DND-41 (cell line): ENCODE measurements around the gene ERBB4.

Source experiments
- ATAC-seq: fragments of 200-7000 bp; cut with Tn5 transposase; 3 replicates; pipeline ENCODE4 v1.9.1; 2021; ENCODE audit warnings: low read depth; ENCODE audit not compliant: insufficient read depth
- DNase-seq: peaks from one replicate; pipeline ENCODE4 v3.0.0-alpha.2; 2020
- H2AFZ ChIP-seq: 2 replicates; pipeline ENCODE4 v1.6.0; 2012; ENCODE audit warnings: low read depth, low read length
- H3K27ac ChIP-seq: 2 replicates; pipeline ENCODE4 v1.5.1; 2012; ENCODE audit warnings: low read length, inconsistent platforms
- H3K27me3 ChIP-seq: fragments of 200-600 bp; sonication (generic); 2 replicates; pipeline ENCODE4 v1.6.0; 2012; ENCODE audit warnings: low read length, mild to moderate bottlenecking, inconsistent platforms; ENCODE audit not compliant: insufficient read depth, poor library complexity
- H3K36me3 ChIP-seq: 2 replicates; pipeline ENCODE4 v1.5.1; 2012; ENCODE audit warnings: low read length, inconsistent platforms; ENCODE audit not compliant: insufficient read depth
- H3K4me1 ChIP-seq: 2 replicates; pipeline ENCODE4 v1.5.1; 2012; ENCODE audit warnings: mild to moderate bottlenecking, low read length; ENCODE audit not compliant: insufficient read depth
- H3K4me2 ChIP-seq: 2 replicates; pipeline ENCODE4 v1.6.0; 2012; ENCODE audit warnings: mild to moderate bottlenecking, moderate library complexity, low read length, inconsistent platforms; ENCODE audit not compliant: insufficient read depth
- H3K4me3 ChIP-seq, 2 experiments: fragments of 200-600 bp in 1 of 2; shearing (Covaris generic) in 1 of 2; 2 replicates each; pipeline ENCODE4 v1.5.1; 2012 to 2016; ENCODE audit warnings: inconsistent platforms in 2 of 2, low read length in 2 of 2, mild to moderate bottlenecking in 2 of 2, low read depth in 1 of 2, moderate library complexity in 1 of 2
- H3K79me2 ChIP-seq: 2 replicates; pipeline ENCODE4 v1.6.0; 2012; ENCODE audit warnings: low read length, inconsistent platforms; ENCODE audit not compliant: insufficient read depth
- H3K9ac ChIP-seq: 2 replicates; pipeline ENCODE4 v1.6.0; 2012; ENCODE audit warnings: low read depth, mild to moderate bottlenecking, inconsistent platforms, low read length, moderate library complexity
- H3K9me3 ChIP-seq: 2 replicates; pipeline ENCODE4 v1.5.1; 2012; ENCODE audit warnings: low read length, moderate library complexity, mild to moderate bottlenecking, inconsistent platforms; ENCODE audit not compliant: insufficient read depth, severe bottlenecking
- H4K20me1 ChIP-seq: 2 replicates; pipeline ENCODE4 v1.6.0; 2012; ENCODE audit warnings: low read length; ENCODE audit not compliant: insufficient read depth
- EZH2 ChIP-seq: IDR thresholded peaks from 3 replicates; pipeline ENCODE4 v1.6.1; 2012; ENCODE audit warnings: borderline replicate concordance, low read depth, mild to moderate bottlenecking, moderate library complexity, low read length, inconsistent platforms; ENCODE audit not compliant: severe bottlenecking
- TF ChIP-seq, protein P1 (sequence below): IDR thresholded peaks from 2 replicates; pipeline ENCODE4 v1.5.1; 2012; ENCODE audit warnings: borderline replicate concordance, low read length, moderate library complexity, mild to moderate bottlenecking; ENCODE audit not compliant: poor library complexity, severe bottlenecking; ENCODE audit errors: extremely low read depth

ERBB4 gene

DNA sequence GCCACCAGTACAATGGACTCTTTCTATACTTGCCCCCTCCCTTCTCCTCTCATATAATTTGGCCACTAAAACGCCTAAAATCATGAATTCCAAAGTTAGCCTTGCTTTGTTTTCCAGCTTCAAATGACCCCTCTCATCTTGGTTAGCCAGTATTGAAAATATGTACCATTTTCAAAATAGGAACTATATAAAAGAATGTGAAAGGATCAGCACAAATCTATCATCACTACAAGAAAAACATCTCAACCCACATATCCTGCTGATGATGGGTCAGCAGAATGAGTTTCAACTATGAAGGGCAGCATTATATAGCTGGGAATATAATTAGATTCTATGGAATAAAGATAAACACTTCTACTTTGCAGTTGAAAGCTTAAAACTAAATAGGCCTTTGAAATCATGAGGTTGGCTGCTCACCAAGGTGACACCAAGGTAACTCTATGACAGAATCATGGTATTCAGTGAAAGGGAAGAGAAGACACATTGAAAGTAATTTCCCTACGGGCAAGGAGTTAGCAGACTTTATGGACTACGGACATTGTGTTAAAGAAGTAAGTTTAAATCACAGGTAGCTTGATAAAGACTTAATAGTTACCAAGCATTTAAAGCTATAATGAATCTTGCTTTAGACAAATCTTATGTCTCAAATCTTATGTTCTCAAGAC is 1109.2 kb downstream of the ERBB4 start:
- Histone ChIP-seq H3K4me2 (no peak overlapping the region), H2AFZ (no peak overlapping the region), H3K4me3 (no peak overlapping the region), H3K27ac (no peak overlapping the region), H4K20me1 (no peaks in the 10 kb centered on the region), H3K9me3 (no peaks in the 10 kb centered on the region), H3K9ac (no peak overlapping the region), H3K36me3 (no peaks in the 10 kb centered on the region), H3K79me2 (no peaks in the 10 kb centered on the region), H3K27me3 (no peaks in the 10 kb centered on the region), H3K4me1 (no peaks in the 10 kb centered on the region)
- ATAC-seq (no peak), DNase-seq (no peak)
- TF ChIP-seq, protein P1, sequence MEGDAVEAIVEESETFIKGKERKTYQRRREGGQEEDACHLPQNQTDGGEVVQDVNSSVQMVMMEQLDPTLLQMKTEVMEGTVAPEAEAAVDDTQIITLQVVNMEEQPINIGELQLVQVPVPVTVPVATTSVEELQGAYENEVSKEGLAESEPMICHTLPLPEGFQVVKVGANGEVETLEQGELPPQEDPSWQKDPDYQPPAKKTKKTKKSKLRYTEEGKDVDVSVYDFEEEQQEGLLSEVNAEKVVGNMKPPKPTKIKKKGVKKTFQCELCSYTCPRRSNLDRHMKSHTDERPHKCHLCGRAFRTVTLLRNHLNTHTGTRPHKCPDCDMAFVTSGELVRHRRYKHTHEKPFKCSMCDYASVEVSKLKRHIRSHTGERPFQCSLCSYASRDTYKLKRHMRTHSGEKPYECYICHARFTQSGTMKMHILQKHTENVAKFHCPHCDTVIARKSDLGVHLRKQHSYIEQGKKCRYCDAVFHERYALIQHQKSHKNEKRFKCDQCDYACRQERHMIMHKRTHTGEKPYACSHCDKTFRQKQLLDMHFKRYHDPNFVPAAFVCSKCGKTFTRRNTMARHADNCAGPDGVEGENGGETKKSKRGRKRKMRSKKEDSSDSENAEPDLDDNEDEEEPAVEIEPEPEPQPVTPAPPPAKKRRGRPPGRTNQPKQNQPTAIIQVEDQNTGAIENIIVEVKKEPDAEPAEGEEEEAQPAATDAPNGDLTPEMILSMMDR = no peak
- TF ChIP-seq EZH2 = no peak

DNA sequence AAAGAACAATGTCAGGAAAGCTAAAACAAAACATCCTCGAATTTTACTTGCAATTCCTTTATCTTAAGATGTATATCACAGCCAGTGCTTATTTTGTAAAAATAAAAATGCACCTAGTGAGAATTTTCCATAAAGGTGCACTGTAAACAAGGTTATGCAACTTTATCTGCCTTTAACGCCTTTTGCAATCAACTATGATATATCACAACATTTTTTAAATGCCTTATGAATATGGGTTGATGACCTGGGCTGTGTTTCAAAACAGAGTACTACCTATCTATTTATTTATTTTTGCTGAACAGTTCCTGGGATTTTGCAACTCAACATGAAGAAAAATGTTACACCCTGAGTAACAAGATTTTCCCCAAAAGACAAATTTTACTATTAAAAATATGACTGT is 1112.4 kb downstream of the ERBB4 start:
- Histone ChIP-seq H3K4me3 (no peak overlapping the region), H3K4me2 (no peak overlapping the region), H3K4me1 (no peaks in the 10 kb centered on the region), H3K27me3 (no peaks in the 10 kb centered on the region), H3K27ac (no peak overlapping the region), H3K36me3 (no peaks in the 10 kb centered on the region), H3K9ac (no peak overlapping the region), H4K20me1 (no peaks in the 10 kb centered on the region), H2AFZ (no peak overlapping the region), H3K79me2 (no peaks in the 10 kb centered on the region), H3K9me3 (no peaks in the 10 kb centered on the region)
- no peak for TF ChIP-seq EZH2
- TF ChIP-seq, protein P1 = no peak
- ATAC-seq = no peak
- DNase-seq = no peak

DNA sequence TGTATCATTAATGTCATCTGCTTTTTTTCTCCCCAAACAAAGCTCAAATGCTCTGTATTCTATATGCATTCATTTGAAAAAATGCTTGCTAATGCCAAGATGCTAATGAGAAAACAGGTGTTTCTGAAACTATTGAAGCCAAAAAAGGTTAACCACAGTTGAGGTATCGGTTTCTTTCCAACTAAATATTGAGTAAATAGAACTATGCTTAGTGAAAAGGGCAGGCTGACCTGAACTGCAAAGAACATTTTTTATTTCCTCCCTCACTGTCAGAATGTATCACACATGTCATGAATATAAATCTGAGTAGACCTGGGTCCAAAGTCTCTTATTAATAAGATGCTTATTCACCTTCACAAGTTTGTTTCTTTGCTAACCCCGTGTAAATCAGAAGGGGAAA is 1115.6 kb downstream of the ERBB4 start:
- H3K9ac ChIP-seq = no peak overlapping the region
- TF ChIP-seq, protein P1 = no peak
- TF ChIP-seq EZH2 = no peak
- no peaks in the 10 kb centered on the region for H3K9me3 ChIP-seq
- ATAC-seq = no peak
- H3K79me2 ChIP-seq = no peaks in the 10 kb centered on the region
- no peaks in the 10 kb centered on the region for H3K36me3 ChIP-seq
- no peaks in the 10 kb centered on the region for H4K20me1 ChIP-seq
- H3K4me2 ChIP-seq = no peak overlapping the region
- H3K27ac ChIP-seq = no peak overlapping the region
- H3K4me1 ChIP-seq = no peaks in the 10 kb centered on the region
- H3K27me3 ChIP-seq = no peaks in the 10 kb centered on the region
- no peak overlapping the region for H2AFZ ChIP-seq
- H3K4me3 ChIP-seq = no peak overlapping the region
- no peak for DNase-seq
